GM18951 (cell line): ENCODE measurements around the gene PRR7.

ENCODE experiments used
- POLR2A ChIP-seq: IDR thresholded peaks from 4 replicates; pipeline ENCODE4 v1.6.1; 2011; ENCODE audit warnings: mild to moderate bottlenecking; ENCODE audit not compliant: insufficient read length, insufficient read depth; ENCODE audit errors: extremely low read depth
- in situ Hi-C: fragments of 300-500 bp; cut with MboI; formaldehyde crosslinking; loops from one replicate; pipeline ENCODE4 v1.12.0; 2022; ENCODE audit warnings: low sequenced_read_pairs, mixed read lengths, inconsistent platforms; ENCODE audit not compliant: unreplicated experiment

Gene PRR7

DNA sequence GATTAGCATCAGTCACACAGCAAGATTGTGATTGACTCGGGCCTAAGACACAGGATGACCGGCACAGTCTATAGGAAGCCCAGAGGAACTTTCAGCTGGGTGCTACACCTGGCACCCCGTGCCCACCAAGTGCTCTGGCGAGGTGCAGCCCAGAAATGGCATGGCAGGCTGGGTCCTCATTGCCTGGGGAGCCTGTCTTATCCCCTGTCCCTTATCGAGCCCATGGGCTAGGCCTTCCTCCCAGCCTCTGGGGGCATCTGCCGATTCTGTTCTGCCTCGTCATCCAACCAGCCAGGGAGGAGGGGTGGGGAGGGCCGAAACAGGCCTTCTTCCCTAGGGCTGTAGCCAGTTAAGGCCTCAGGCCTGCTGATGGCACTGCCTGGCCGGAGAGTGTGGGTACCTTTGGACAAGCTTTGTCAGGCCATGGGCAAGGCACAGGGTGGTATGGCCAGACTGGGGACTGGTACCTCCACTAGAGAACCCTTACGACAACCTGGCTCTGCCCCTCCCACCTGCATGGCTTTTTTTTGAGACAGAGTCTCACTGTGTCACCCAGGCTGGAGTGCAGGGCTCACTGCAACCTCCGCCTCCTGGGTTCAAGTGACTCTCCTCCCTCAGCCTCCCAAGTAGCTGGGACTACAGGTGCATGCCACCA is 18.6 kb upstream of the PRR7 start:
- in situ Hi-C loops: no loop called here
- TF ChIP-seq POLR2A: no peak

- in situ Hi-C loops: no loop called here
- TF ChIP-seq POLR2A: no peak
These were observed 17.9 kb upstream of the PRR7 start for GRCh38 chr5:177428574-177429217.

DNA sequence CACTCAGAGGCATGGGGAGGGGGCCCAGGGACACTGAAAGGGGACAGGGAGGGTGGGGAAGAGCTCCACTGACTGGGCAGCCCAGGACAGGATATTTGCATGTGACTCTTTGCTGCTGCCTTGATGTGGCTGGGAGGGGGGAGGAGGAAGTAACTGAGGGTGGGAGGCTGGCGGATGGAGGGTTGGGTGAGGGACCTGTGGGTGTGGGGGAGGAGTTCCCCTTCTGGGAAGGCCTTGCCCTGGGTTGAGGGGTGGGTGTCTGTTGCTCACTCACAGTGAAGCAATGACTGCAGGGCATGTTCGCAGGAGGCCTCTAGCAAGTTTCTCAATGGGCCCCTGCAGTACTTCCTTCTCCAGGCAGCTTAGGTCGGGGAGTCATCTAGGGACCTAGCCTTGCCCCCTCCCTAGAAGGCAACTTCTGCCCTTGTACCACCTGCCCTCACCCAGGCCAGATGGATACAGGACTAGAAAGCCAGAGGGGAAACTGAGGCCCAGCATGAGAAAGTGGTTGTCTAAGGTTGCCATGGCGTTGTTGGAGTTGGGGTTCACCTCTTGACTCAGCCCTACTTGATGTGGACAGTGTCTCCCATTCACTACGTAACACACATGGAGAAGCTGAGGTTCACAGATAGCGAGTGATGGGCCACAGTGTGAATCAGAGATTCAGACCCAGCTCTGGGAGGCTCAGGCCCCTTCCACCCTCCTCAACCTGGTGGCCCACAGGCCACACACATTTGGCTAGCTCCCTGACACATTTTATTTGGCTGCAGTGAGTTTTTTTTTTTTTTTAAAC is 17.2 kb upstream of the PRR7 start:
- in situ Hi-C loops: no loop called here
- TF ChIP-seq POLR2A: peak; percentile 18

DNA sequence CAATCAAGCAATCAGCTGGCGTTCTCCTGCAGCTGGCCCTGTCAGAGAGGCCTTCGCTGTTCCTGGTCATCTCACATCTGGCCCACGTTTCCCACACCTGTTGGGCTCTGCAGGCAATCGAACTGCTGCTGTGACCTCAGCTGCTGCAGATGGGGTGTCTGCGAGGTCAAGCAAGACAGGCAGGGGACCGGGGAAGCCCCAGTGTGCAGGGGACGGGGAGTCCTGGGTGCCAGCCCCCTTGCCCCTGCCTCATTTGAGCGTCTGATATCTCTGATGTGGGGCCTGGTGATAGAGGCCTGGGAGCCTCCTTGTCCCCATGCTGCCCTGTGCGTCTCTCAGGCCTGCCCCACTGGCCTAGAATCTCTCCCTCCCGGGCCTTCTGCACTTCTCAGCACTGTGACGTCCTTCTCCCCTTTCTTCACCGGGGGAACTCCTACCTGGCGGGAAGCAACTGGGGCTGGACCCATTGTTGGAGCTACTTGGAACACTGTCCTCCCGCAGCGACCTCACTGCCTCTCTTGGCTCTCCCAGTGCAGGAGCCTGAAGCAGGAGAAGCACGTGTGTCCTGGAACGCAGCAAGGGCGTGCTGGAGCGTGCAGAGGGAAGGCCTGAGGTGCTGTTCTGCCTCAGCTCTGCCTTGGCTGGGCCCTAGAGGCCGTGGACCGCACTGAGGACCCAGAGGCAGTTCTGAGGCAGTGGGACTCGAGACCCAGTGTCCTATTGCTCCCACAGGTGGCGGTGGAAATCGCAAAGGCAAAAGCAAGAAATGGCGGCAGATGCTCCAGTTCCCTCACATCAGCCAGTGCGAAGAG is 16.3 kb upstream of the PRR7 start:
- in situ Hi-C loops: no loop called here
- TF ChIP-seq POLR2A: peak; percentile 13

DNA sequence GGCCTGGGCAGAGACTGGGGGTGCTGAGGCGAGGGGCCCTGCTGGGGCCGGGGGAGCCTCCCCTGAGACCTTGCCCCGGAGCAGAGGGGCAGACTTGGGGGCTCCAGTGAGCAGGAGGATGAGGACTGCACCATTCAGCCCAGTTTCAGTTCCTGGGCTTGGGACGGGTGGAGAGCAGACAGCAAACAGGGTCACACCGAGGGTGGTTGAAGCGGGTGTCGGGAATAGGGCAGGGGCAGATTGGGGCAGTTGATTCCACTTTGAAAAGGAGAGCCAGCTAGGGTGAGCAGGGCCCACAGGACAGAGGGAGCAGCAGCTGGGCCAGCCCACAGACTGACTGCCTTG is 15.7 kb upstream of the PRR7 start:
- in situ Hi-C loops: no loop called here
- TF ChIP-seq POLR2A: no peak

DNA sequence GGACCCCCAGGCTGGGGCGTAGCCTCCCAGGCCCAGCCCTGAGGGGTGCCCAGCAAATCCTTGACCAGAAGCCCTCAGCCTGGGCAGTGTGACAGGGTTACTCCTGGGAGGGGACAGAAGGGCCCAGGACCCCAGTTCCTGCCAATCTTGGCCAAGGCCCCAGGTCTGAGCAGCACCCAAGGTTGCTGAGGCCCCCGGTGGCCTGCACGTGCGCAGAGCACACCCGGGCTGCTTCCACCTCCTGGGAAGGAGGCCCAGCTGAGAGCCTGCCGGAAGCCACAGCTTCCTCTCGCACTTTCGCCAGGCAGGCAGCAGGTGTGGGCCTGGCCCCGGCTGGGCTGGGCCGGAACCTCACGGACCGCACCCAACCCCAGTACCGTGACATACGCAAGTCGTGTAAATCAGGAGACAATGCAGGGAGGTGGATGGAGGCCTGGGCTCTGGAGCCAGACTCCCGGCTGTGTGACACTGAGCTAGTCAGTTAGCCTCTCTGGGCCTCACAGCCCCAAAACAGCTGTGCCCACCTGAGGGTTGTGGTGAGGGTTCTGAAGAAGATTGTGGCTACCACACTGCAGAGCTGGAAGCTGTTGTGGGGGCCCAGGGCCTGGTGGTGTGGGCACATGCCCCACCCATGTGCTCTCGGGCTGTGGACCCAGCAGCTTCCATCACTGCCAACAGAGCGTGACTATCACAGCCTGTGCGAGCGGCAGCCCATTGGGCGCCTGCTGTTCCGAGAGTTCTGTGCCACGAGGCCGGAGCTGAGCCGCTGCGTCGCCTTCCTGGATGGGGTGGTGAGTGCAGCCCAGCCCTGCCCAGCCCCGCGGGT is 15.1 kb upstream of the PRR7 start:
- in situ Hi-C loops: no loop called here

DNA sequence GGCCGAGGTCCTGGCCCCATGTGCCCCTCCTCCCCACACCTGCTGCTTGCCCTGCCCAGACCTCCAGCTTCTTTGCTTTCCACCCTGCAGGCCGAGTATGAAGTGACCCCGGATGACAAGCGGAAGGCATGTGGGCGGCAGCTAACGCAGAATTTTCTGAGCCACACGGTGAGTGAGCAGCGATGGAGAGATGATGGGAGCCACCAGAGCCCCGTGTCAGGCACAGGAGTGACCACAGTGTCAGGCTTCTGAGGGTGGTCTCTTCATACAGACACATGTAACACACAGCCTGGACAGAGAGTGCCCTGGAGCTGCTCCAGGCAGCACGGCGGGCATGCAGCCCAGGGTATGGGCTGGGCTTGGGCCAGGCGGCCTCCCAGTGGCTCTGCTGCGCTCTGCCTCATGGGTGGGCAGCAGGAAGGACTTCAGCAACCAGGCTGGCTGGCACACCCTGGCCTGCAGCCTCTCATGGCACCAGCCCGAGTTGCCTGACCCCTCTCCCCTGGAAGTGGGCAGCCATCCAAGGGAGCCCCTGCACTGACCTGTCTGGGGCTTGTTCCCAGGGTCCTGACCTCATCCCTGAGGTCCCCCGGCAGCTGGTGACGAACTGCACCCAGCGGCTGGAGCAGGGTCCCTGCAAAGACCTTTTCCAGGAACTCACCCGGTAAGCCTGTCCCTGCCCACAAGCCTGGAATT is 14.3 kb upstream of the PRR7 start:
- in situ Hi-C loops: no loop called here
- no peak for TF ChIP-seq POLR2A

More for the DNA sequence above, 15.1 kb upstream of the PRR7 start:
- peak; percentile 39 for TF ChIP-seq POLR2A

- in situ Hi-C loops: no loop called here
- TF ChIP-seq POLR2A: no peak
These were observed 13.6 kb upstream of the PRR7 start for GRCh38 chr5:177432839-177433657.

- in situ Hi-C loops: no loop called here
- TF ChIP-seq POLR2A: no peak
These were observed 12.9 kb upstream of the PRR7 start for GRCh38 chr5:177433658-177434217.

DNA sequence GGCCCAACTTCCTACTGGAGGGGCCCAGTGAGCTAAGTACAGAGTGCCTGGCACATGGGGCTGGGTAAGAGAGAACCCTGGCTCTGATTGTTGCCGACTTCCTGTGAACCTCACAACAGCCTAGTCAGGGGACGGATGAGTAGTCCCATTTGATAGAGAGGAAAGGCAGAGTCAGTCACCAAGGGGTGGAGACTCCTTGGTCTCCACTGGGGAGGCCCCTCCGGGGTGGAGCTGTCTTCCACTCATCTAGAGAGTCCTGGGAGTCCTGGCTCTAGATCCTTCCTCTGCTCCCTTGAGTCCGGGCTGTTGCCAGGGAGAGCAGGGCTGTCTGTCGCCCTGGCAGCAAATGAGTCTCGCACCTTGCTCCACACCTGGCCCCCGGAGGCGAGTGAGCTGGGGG is 12.2 kb upstream of the PRR7 start:
- no peak for TF ChIP-seq POLR2A
- in situ Hi-C loops: no loop called here
